Esophagus muscularis mucosa (tissue), 4 donors: ENCODE measurements around the gene EPHB1. TPM values are rescaled to one million over a fixed set of nuclear protein-coding genes. Genes with fewer than 3 reads are reported as not detected.

Source experiments
- DNase-seq: peaks from one replicate; pipeline ENCODE4 v3.0.0-alpha.2; 2017; ENCODE audit errors: extremely low spot score
- H3K27ac ChIP-seq, 4 donors: fragments of 200-600 bp; sonication (generic); replicated peaks in 1 of 4; 1 replicate in 3 of 4; 2 replicates in 1 of 4; pipeline ENCODE4 v1.5.1; 2016 to 2019; ENCODE audit warnings: mild to moderate bottlenecking in 1 of 4
- H3K27me3 ChIP-seq, 4 donors: fragments of 200-600 bp; sonication (generic); one replicate each; pipeline versions ENCODE4 v1.5.1 to v1.6.0; 2016 to 2019
- H3K36me3 ChIP-seq, 4 donors: fragments of 200-600 bp; sonication (generic); one replicate each; pipeline ENCODE4 v1.5.1; 2016 to 2019
- H3K4me1 ChIP-seq, 4 donors: fragments of 200-600 bp; sonication (generic); one replicate each; pipeline ENCODE4 v1.5.1; 2016 to 2019
- H3K4me3 ChIP-seq, 4 donors: fragments of 200-600 bp; sonication (generic); 1 replicate in 2 of 4; 2 replicates in 2 of 4; pipeline ENCODE4 v1.5.1; 2016 to 2019; ENCODE audit warnings: mild to moderate bottlenecking in 4 of 4, moderate library complexity in 1 of 4
- H3K9me3 ChIP-seq, 4 donors: fragments of 200-600 bp; sonication (generic); 1 replicate in 3 of 4; 2 replicates in 1 of 4; pipeline ENCODE4 v1.5.1; 2016 to 2019
- CTCF ChIP-seq, 3 experiments: fragments of 200-600 bp in 2 of 3; fragments of 450-650 bp in 1 of 3; sonication (generic) in 2 of 3; IDR thresholded peaks; one replicate each; pipeline ENCODE4 v1.5.1; 2017 to 2019; ENCODE audit warnings: antibody characterized with exemption in 3 of 3, mild to moderate bottlenecking in 2 of 3, moderate library complexity in 1 of 3
- EP300 ChIP-seq: sonication (generic); formaldehyde crosslinking; IDR thresholded peaks from one replicate; pipeline ENCODE4 v1.6.1; 2017; ENCODE audit warnings: antibody characterized with exemption
- POLR2A ChIP-seq: fragments of 450-650 bp; IDR thresholded peaks from one replicate; pipeline ENCODE4 v1.6.1; 2017; ENCODE audit warnings: antibody characterized with exemption, moderate library complexity, mild to moderate bottlenecking, low read depth
- POLR2AphosphoS5 ChIP-seq, 2 donors: sonication (generic); formaldehyde crosslinking; IDR thresholded peaks; one replicate each; pipeline ENCODE4 v1.6.1; 2017; ENCODE audit warnings: antibody characterized with exemption in 2 of 2
- WGBS: methylation state at CpG from one replicate; pipeline ENCODE4 v1.1.5; 2018; 5-methylcytosine and 5-hydroxymethylcytosine counted together
- intact Hi-C: fragments of 100-400 bp; cut with DNase I; formaldehyde crosslinking; loops from one replicate; pipeline ENCODE4 v1.15.1; 2023
- total RNA-seq, 4 donors: library from RNA; depleted of rRNA; stranded (reverse); fragments of >200 nt; gene quantifications; one replicate each; pipeline versions ENCODE4 v1.1.0 to v1.2.1, GENCODE V29; 2016

Gene EPHB1
- total RNA-seq, 4 donors from 2014 or later = under 0.01 to 6.1 (median 2.8) TPM

GRCh38 chr3:135141672-135142071 is 346.6 kb downstream of the EPHB1 start:
- DNase-seq = no peak
- Histone ChIP-seq H3K36me3 (no peaks in the 10 kb centered on the region), H3K9me3 (no peaks in the 10 kb centered on the region), H3K27me3 (no peaks in the 10 kb centered on the region), H3K27ac (no peak overlapping the region), H3K4me1 (no peaks in the 10 kb centered on the region), H3K4me3 (no peak overlapping the region)
- 87% methylated on average over 2 of the region's 2 CpGs for WGBS
- intact Hi-C loops = no loop called here
- no peak for TF ChIP-seq EP300
- no peak for TF ChIP-seq POLR2A
- TF ChIP-seq POLR2AphosphoS5 (IDR thresholded peaks at IDR 0.05) = no peak
- TF ChIP-seq CTCF (IDR thresholded peaks at IDR 0.05) = no peak

- intact Hi-C loops = no loop called here
- no peak for DNase-seq
- no peaks in the 10 kb centered on the region for H3K36me3 ChIP-seq
- no peak overlapping the region for H3K4me3 ChIP-seq
- no peaks in the 10 kb centered on the region for H3K27me3 ChIP-seq
- H3K27ac ChIP-seq = no peak overlapping the region
- WGBS = 71% methylated on average over 5 of the region's 5 CpGs
- TF ChIP-seq POLR2AphosphoS5 (IDR thresholded peaks at IDR 0.05) = no peak
- no peak for TF ChIP-seq EP300
- no peak for TF ChIP-seq CTCF (IDR thresholded peaks at IDR 0.05)
- no peak for TF ChIP-seq POLR2A
- H3K9me3 ChIP-seq = no peaks in the 10 kb centered on the region
- no peaks in the 10 kb centered on the region for H3K4me1 ChIP-seq
These were observed 347.5 kb downstream of the EPHB1 start for GRCh38 chr3:135142530-135142929.

GRCh38 chr3:135143474-135143873 is 348.4 kb downstream of the EPHB1 start:
- no CpG with 5 or more reads among the region's 2 CpGs for WGBS
- Histone ChIP-seq H3K4me1 (no peaks in the 10 kb centered on the region), H3K27ac (no peak overlapping the region), H3K27me3 (no peaks in the 10 kb centered on the region), H3K9me3 (no peaks in the 10 kb centered on the region), H3K36me3 (no peaks in the 10 kb centered on the region), H3K4me3 (no peak overlapping the region)
- no peak for DNase-seq
- intact Hi-C loops = no loop called here
- TF ChIP-seq POLR2A (no peak), CTCF (IDR thresholded peaks at IDR 0.05) (no peak), EP300 (no peak), POLR2AphosphoS5 (IDR thresholded peaks at IDR 0.05) (no peak)

GRCh38 chr3:135145581-135145980 is 350.5 kb downstream of the EPHB1 start:
- H3K36me3 ChIP-seq = no peaks in the 10 kb centered on the region
- TF ChIP-seq POLR2AphosphoS5 (IDR thresholded peaks at IDR 0.05) (no peak), EP300 (no peak), POLR2A (no peak), CTCF (IDR thresholded peaks at IDR 0.05) (no peak)
- intact Hi-C loops = no loop called here
- DNase-seq = no peak
- WGBS = 86% methylated on average over 3 of the region's 3 CpGs
- no peaks in the 10 kb centered on the region for H3K4me1 ChIP-seq
- no peaks in the 10 kb centered on the region for H3K27me3 ChIP-seq
- H3K4me3 ChIP-seq = no peak overlapping the region
- H3K9me3 ChIP-seq = no peaks in the 10 kb centered on the region
- no peak overlapping the region for H3K27ac ChIP-seq

GRCh38 chr3:135147657-135148056 is 352.6 kb downstream of the EPHB1 start:
- 63% methylated on average over 3 of the region's 3 CpGs for WGBS
- intact Hi-C loops = no loop called here
- TF ChIP-seq POLR2A (no peak), CTCF (IDR thresholded peaks at IDR 0.05) (no peak), POLR2AphosphoS5 (IDR thresholded peaks at IDR 0.05) (no peak), EP300 (no peak)

More at GRCh38 chr3:135147657-135148056, 352.6 kb downstream of the EPHB1 start:
- H3K27me3 ChIP-seq = no peaks in the 10 kb centered on the region
- H3K9me3 ChIP-seq = no peaks in the 10 kb centered on the region
- H3K4me1 ChIP-seq = no peaks in the 10 kb centered on the region
- no peak for DNase-seq
- H3K4me3 ChIP-seq = no peak overlapping the region
- H3K36me3 ChIP-seq = no peaks in the 10 kb centered on the region
- no peak overlapping the region for H3K27ac ChIP-seq
